ENCODE measurements around the gene HIRIP3.
"Not testable (repeated sequence)": the region's sequence is repeated elsewhere in the genome, so short reads cannot be mapped to it uniquely, and the experiment has no call there.

The HIRIP3 gene

GRCh38 chr16:30016555-30017276, 21.3 kb upstream of the HIRIP3 start:
- no peak for DNase-seq (ENCODE audit: low read depth)

GRCh38 chr16:30015450-30015849, 20.0 kb upstream of the HIRIP3 start:
- DNase-seq (ENCODE audit: low read depth) = not testable (repeated sequence)

- not testable (repeated sequence) for DNase-seq (ENCODE audit: low read depth)
Measured at GRCh38 chr16:30012598-30012997, 17.2 kb upstream of the HIRIP3 start.

GRCh38 chr16:30011714-30012504, 16.5 kb upstream of the HIRIP3 start:
- no peak for DNase-seq (ENCODE audit: low read depth)

GRCh38 chr16:30010844-30011713, 15.7 kb upstream of the HIRIP3 start, which contains the start of gene DOC2A:
DOC2A (minus strand) TSS chr16:30011027; CDS start chr16:30010222, 805 bp downstream.
- no peak for DNase-seq (ENCODE audit: low read depth)

- no peak for DNase-seq (ENCODE audit: low read depth)
Measured at GRCh38 chr16:30009990-30010843, 14.8 kb upstream of the HIRIP3 start.

- DNase-seq (ENCODE audit: low read depth) = no peak
Measured at GRCh38 chr16:30009085-30009862, 13.9 kb upstream of the HIRIP3 start.

- DNase-seq (ENCODE audit: low read depth) = no peak
Measured at GRCh38 chr16:30007378-30007895, 12.0 kb upstream of the HIRIP3 start.

- DNase-seq (ENCODE audit: low read depth) = no peak
Measured at GRCh38 chr16:30006659-30007377, 11.4 kb upstream of the HIRIP3 start.

GRCh38 chr16:30006095-30006473, 10.7 kb upstream of the HIRIP3 start:
- DNase-seq (ENCODE audit: low read depth) = no peak

- no peak for DNase-seq (ENCODE audit: low read depth)
Measured at GRCh38 chr16:30005341-30006094, 10.1 kb upstream of the HIRIP3 start.

- DNase-seq (ENCODE audit: low read depth) = no peak
Measured at GRCh38 chr16:30004811-30005242, 9.4 kb upstream of the HIRIP3 start.

- no peak for DNase-seq (ENCODE audit: low read depth)
Measured at GRCh38 chr16:30004424-30004776, 9.0 kb upstream of the HIRIP3 start.

GRCh38 chr16:30003670-30004423, 8.4 kb upstream of the HIRIP3 start:
- DNase-seq (ENCODE audit: low read depth) = no peak

- no peak for DNase-seq (ENCODE audit: low read depth)
Measured at GRCh38 chr16:30002614-30003346, 7.4 kb upstream of the HIRIP3 start.

GRCh38 chr16:30000735-30001631, 5.6 kb upstream of the HIRIP3 start:
- no peak for DNase-seq (ENCODE audit: low read depth)

Data from stimulated activated CD8-positive, alpha-beta memory T cell treated with anti-CD3 and anti-CD28 coated beads, Interleukin-15, amount 100 ng/mL, for 1 hour (primary cell).